ENCODE results near the gene COL11A2. TPM values are rescaled to one million over a fixed set of nuclear protein-coding genes. Genes with fewer than 3 reads are reported as not detected.

The COL11A2 gene
- total and polyA plus RNA-seq, 2 of the 13 experiments (the other 11 are each of a cell fraction or from before 2014, with no cell fraction given), result 0.55 TPM

DNA sequence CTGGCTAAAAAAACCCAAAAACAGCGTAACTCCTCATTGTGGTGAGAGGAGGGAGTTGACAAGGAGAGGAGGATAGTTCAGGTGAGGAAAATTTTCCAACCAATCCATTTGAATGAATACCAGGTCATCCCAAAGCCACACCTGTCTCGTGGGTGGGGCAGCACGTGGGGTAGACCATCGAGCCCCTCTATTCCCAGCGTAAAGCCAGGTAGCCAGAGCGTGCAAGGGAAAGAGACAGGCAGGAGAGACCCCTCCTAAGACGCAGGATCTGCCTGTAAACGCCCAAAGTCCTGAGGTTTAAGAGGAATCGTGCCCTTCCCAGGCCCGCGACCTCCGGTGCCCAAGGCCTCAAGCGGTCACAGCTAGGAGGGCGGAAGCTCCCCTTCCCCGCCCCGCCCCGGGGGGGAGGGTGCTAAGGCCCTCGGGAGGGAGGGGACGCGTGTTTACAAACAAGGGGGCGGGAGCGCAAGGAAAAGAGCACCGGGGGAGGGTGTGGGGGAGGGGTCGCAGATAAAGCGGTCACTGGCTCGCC, 7.5 kb upstream of the COL11A2 start (continued):
- TF ChIP-seq HNF4G (IDR thresholded peaks at IDR 0.05; ENCODE audit: borderline replicate concordance, low read depth, low read length) (no peak), HNF4G (CRISPR knock-in tag; IDR thresholded peaks at IDR 0.05; ENCODE audit: borderline replicate concordance, low read depth) (no peak), POLR2G (IDR thresholded peaks at IDR 0.05; ENCODE audit: low read depth, low read length) (no peak; the same call in 1 of the 2 replicates), MLLT10 (CRISPR knock-in tag; IDR thresholded peaks at IDR 0.05) (no peak), IRF2 (CRISPR knock-in tag; IDR thresholded peaks at IDR 0.05) (no peak), ZSCAN12 (CRISPR knock-in tag; IDR thresholded peaks at IDR 0.05) (no peak), MZF1 (CRISPR knock-in tag; IDR thresholded peaks at IDR 0.05; ENCODE audit: borderline replicate concordance) (peak; percentile 53; the same call in 1 of the 2 replicates), ZNF652 (CRISPR knock-in tag; IDR thresholded peaks at IDR 0.05; ENCODE audit: borderline replicate concordance, low read depth) (no peak), NFE2L1 (CRISPR knock-in tag; IDR thresholded peaks at IDR 0.05; ENCODE audit: borderline replicate concordance) (no peak), RAD21 (CRISPR knock-in tag; IDR thresholded peaks at IDR 0.05) (no peak), TOE1 (CRISPR knock-in tag; IDR thresholded peaks at IDR 0.05) (no peak; the same call in none of the 2 replicates)
- TF ChIP-seq, protein P1, sequence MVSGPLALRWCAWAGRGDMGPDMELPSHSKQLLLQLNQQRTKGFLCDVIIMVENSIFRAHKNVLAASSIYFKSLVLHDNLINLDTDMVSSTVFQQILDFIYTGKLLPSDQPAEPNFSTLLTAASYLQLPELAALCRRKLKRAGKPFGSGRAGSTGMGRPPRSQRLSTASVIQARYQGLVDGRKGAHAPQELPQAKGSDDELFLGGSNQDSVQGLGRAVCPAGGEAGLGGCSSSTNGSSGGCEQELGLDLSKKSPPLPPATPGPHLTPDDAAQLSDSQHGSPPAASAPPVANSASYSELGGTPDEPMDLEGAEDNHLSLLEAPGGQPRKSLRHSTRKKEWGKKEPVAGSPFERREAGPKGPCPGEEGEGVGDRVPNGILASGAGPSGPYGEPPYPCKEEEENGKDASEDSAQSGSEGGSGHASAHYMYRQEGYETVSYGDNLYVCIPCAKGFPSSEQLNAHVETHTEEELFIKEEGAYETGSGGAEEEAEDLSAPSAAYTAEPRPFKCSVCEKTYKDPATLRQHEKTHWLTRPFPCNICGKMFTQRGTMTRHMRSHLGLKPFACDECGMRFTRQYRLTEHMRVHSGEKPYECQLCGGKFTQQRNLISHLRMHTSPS (CRISPR knock-in tag; IDR thresholded peaks at IDR 0.05; ENCODE audit: low read depth), result 0 out of 2 replicates have a peak, but pooled peaks have one; percentile 15
- TF ChIP-seq, protein P2, sequence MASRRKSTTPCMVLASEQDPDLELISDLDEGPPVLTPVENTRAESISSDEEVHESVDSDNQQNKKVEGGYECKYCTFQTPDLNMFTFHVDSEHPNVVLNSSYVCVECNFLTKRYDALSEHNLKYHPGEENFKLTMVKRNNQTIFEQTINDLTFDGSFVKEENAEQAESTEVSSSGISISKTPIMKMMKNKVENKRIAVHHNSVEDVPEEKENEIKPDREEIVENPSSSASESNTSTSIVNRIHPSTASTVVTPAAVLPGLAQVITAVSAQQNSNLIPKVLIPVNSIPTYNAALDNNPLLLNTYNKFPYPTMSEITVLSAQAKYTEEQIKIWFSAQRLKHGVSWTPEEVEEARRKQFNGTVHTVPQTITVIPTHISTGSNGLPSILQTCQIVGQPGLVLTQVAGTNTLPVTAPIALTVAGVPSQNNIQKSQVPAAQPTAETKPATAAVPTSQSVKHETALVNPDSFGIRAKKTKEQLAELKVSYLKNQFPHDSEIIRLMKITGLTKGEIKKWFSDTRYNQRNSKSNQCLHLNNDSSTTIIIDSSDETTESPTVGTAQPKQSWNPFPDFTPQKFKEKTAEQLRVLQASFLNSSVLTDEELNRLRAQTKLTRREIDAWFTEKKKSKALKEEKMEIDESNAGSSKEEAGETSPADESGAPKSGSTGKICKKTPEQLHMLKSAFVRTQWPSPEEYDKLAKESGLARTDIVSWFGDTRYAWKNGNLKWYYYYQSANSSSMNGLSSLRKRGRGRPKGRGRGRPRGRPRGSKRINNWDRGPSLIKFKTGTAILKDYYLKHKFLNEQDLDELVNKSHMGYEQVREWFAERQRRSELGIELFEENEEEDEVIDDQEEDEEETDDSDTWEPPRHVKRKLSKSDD (CRISPR knock-in tag; IDR thresholded peaks at IDR 0.05; ENCODE audit: low read depth), result no peak; the same call in 1 of the 2 replicates
